HG03095 (cell line): ENCODE measurements around the gene FMN1.
A peak's percentile ranks its signal among the peaks of the same experiment; 100 is the strongest.
"Not testable (repeated sequence)": the region's sequence is repeated elsewhere in the genome, so short reads cannot be mapped to it uniquely, and the experiment has no call there.

Source experiments
- ATAC-seq: cut with Tn5 transposase; IDR thresholded peaks from one replicate; pipeline ENCODE4 v1.9.1; 2021; ENCODE audit warnings: moderate library complexity; ENCODE audit not compliant: unreplicated experiment

Gene FMN1

DNA sequence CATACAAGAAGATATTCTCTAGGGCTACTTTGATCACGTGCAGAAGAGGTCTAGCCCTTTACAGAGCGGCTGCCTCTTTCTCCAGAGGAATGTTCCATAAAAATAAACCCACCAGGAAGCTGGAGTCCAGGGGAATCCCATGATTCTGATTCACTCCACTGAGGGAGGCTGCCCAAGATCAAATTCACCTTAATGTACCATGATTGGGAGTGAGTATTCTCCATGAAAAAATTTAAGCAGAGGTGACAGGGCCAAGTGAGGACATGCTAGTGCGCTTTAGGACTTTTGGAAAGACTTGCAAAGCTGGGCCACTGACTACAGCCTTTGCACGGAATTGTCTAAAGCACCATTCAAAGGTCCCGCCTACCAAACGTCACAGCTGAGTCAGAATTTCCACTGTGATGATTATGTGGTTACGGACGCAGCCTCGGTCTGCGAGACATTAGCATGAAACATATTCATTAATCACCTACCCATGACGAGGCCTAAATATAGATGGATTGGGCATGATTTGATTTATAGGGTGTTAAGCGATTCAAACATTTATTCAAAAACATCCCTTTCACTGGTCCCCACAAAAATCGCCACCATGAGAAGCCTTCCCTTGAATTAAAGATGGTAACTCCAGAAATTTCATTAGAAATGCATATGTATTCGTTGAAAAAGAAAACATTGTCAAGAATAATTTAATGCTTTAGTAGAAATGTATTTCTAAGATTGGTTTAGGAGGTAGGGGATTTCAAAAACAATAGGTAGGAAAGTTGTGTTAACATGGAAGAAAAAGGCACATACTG lies 324.1 kb downstream of the FMN1 start:
- peak; percentile 61 for ATAC-seq

GRCh38 chr15:32869776-32870175 lies 324.7 kb downstream of the FMN1 start:
- no peak for ATAC-seq

GRCh38 chr15:32867313-32867626 lies 327.2 kb downstream of the FMN1 start:
- no peak for ATAC-seq

GRCh38 chr15:32866454-32867312 lies 327.8 kb downstream of the FMN1 start:
- ATAC-seq = no peak

DNA sequence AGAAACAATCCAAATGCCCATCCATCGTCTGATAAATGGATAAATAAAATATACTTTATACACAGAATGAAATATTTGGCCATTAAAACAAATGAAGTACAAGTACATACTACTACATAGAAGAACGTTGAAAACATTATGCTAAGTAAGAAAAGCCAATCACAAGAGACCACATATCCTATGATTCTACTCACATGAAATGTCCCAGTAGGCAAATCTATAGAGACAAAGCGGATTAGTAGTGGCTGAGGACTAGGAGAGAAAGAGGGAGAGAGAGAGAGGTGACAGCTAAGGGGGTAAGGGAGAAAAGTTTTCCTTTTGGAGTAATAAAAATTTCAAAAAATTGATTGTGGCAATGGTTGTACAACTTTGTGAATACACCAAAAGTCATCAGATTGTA lies 329.7 kb downstream of the FMN1 start:
- no peak for ATAC-seq

GRCh38 chr15:32864051-32864450 lies 330.5 kb downstream of the FMN1 start:
- ATAC-seq = no peak

DNA sequence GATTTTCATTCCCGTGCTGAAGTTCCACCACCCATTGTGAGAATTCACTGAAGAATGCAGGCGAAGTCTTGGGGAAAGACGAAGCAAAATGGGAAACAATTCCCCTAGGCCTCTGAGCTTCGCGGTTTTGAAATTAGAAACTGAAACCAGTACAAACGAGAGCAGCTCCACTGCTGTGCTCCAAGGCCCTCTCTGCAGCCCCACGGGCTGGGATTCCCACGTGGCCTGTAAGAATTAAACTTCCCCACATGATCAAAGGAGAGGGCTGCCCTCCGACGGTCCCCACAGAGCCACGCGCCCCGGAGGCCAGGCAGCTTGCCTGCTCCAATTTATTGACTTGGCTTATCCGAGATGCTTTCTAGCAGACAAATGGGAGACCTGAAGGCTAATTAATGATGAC lies 332.8 kb downstream of the FMN1 start:
- ATAC-seq = no peak

GRCh38 chr15:32861174-32861573 lies 333.3 kb downstream of the FMN1 start:
- ATAC-seq = no peak

DNA sequence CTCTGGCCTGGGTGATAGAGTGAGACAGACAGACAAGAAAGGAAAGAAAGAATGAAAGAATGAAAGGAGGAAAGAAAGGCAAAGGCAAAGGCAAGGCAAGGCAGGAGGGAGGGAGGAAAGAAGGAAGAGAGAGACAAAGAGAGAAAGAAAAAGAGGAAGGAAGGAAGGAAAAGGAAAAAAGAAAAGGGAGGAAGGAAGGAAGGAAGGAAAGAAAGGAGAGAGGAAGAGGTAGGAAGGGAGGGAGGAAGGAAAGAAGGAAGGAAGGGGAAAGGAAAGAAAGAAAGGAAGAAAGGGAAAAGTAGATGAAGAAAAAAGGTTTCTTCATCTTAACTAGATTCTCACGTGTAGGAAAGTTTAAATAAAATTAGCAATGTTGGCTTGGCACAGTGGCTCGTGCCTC lies 334.5 kb downstream of the FMN1 start:
- no peak for ATAC-seq

DNA sequence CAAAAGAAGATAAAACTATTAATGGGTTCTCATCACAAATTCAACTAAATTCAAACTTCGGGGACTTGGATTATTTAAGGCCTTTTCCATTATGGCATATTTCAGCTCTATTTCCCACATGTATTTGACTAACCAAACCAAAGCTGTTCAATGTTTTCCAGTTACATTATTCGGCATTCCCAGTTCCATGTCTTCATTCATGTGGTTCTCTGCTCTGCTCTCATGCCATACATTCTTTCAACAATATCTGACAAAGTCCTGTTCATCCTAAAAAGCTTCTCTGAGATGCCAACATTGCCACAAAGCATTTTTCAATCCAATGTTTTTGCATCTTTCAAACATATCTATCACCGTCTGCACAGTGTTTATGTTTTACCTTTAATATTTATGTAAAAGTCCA lies 335.3 kb downstream of the FMN1 start:
- no peak for ATAC-seq

GRCh38 chr15:32857732-32858131 lies 336.8 kb downstream of the FMN1 start:
- no peak for ATAC-seq

GRCh38 chr15:32856753-32857152 lies 337.8 kb downstream of the FMN1 start:
- ATAC-seq = no peak

DNA sequence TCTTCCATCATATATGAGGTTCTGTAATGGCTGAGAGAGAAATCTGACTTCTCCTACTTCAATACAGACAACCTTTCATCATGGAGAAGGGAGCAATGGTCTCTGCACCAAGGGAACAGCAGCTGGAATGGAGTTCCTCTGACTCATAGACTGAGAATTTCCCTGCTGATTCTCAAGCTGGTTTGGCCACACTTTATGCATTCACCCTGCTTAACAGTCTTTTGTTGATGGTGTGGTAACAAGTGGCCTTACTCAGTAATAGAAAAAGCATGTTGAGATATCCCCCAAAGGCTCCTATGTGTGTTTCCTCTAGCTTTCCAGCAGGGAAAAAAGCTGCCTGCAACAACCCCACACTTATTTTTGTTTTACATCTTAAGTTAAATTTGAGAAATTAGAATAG lies 338.6 kb downstream of the FMN1 start:
- no peak for ATAC-seq

DNA sequence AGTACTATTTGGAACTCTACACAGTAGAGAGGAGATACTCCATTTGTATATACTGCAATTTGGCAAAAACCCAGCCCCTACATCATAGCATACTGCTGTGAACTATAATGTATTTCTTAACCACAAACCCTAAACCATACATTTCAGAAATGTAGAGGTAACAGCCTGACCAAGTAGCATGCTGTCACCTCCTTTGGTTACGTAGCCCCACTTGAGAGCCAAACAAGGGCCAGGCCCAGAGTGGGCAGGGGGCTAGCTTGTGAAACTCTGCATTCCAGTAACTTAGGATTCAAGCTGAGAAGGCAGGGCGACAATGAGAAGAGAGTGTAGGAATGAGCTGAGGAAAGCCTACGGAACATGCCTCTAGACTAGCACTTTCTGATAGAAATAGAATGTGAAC lies 340.9 kb downstream of the FMN1 start:
- no peak for ATAC-seq

DNA sequence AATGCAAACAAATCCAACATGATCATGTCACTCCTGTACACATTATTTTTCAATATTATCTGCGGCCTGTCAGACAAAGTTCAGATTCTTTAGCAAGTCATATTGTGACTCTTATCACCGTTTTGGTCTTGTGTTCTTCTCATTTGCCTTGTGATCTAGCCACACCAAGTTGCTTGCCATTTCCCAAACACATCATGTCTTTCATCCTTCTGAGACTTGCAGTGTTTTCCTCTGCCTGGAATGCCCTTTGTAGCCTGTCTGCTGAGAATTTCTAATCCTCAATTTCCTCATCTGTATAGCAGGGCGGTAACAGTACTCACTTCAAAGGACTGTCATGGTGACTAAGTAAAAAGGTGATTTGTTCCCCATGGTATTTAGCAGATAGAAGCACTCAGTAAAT lies 341.7 kb downstream of the FMN1 start:
- no peak for ATAC-seq

- ATAC-seq = no peak
These were observed 342.5 kb downstream of the FMN1 start for GRCh38 chr15:32852017-32852416.

DNA sequence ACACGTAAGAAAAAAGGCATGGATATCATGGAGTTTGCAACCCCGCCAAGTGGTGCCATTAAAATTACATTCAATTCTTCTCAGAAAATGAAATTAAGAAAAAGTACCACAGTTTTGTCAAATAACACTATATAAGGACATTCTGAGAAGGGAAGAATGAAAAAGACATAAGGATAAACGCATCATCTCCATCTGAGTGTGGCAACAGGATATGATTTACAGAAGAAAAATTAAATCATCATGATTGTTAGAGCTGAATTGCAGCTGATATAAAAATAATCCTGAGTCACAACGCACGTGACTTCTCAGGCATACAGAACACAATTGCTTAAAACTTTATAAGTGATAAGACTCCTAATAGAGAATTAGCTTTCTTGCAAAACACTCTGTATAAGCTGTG lies 342.9 kb downstream of the FMN1 start:
- no peak for ATAC-seq

- no peak for ATAC-seq
These were observed 344.5 kb downstream of the FMN1 start for GRCh38 chr15:32849769-32850668.

DNA sequence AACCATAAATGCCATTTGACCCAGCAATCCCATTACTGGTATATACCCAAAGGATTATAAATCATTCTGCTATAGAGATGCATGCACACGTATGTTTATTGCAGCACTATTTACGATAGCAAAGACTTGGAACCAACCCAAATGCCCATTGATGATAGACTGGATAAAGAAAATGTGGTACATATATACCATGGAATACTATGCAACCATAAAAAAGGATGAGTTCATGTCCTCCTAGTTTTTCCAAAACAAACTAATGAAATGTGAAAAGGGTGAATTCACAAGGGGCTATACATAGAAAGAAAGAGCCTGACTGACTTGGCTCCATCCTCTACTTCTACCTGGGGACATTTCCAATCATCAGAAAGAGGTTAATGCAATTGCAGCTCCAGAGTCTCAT lies 347.8 kb downstream of the FMN1 start:
- not testable (repeated sequence) for ATAC-seq

DNA sequence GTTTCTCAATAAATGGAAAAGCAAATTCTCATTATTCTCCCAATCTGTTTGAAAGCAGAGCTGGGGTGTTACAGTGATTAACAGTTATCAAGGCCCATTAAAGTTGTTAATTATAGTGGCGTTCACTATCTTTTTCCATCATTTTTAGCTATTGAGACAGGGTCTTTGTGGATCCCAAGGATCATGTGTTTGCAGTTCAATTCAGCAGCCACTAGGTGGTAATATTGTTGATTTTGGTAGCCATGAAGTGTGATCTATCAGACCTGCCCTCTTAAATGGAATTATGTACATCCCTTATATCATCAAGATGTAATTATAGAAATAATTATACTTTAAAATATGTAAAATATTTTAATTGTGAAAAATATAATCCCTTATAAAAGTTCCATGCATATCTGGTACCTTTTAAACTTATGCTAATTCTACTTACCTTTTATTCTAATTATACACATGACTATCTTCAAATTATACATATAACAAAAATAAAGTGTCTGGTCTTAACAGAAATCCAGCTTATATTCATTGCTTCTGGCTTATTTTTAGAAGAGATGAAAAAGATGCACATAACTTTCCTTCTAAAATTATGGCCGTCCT lies 350.3 kb downstream of the FMN1 start:
- no peak for ATAC-seq

DNA sequence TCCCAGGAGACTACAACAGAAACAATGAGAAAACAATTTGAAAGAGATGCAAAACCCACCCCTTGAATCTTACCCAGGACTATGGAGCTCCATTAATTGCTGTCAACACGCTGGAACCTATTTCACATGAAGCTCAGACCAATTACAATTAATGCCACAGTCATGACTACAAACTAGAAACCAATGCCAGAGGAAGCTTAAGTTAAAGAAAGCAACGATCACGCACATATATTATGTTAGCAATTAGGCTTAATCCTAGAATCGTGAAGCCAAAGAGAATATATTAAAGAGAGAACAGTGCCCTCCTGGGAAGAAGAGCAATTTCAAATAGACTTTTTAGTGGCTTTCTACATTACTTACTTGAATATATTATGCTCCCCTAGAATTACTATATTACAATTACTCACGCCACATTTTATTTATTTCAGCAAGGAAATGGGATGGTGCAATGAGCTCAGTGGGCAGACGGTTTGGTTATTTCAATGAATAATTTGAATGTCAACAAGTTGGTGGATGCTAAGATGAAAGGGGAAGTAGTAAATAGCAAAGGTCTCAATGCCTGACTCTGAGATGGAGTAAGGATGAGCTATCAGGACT lies 351.2 kb downstream of the FMN1 start:
- ATAC-seq = no peak
